ENCODE measurements around the gene PDE8B.

The PDE8B gene

GRCh38 chr5:77360381-77360780 is 149.9 kb downstream of the PDE8B start:
- ChIA-PET POLR2A (no interaction called here), CTCF (no interaction called here)
- Histone ChIP-seq H3K27me3 (replicated peaks in 2 of 5; ENCODE audit: control insufficient read depth in 4 of 5, insufficient read depth in 5 of 5, low read length in 4 of 5) (no peaks in the 10 kb centered on the region), H3K27ac (ENCODE audit: insufficient read depth in 1 of 2, low read depth in 1 of 2, low read length in 2 of 2, poor library complexity in 1 of 2, severe bottlenecking in 2 of 2) (no peak overlapping the region), H3K36me3 (ENCODE audit: control insufficient read depth in 4 of 4, insufficient read depth in 4 of 4, low read length in 3 of 4) (no peaks in the 10 kb centered on the region), H3K9me3 (ENCODE audit: control extremely low read depth in 1 of 5, control insufficient read depth in 4 of 5, insufficient read depth in 2 of 5, low read depth in 1 of 5, low read length in 4 of 5) (no peaks in the 10 kb centered on the region), H3K4me1 (ENCODE audit: control extremely low read depth in 1 of 4, control insufficient read depth in 4 of 4, insufficient read depth in 4 of 4, low read length in 3 of 4) (peaks cover 0 to 3% (median under 1%) of the 10 kb centered on the region in 4 experiments), H3K4me3 (ENCODE audit: control insufficient read depth in 1 of 7, extremely low read depth in 1 of 7, insufficient read depth in 4 of 7, low read depth in 2 of 7, low read length in 6 of 7) (no peak overlapping the region)
- DNase-seq, result no peak

GRCh38 chr5:77360973-77361372 is 150.5 kb downstream of the PDE8B start:
- no CpG with 5 or more reads among the region's 1 CpG for WGBS (ENCODE audit: insufficient coverage)
- Histone ChIP-seq H3K4me3 (ENCODE audit: control insufficient read depth in 1 of 7, extremely low read depth in 1 of 7, insufficient read depth in 4 of 7, low read depth in 2 of 7, low read length in 6 of 7) (no peak overlapping the region), H3K27me3 (replicated peaks in 2 of 5; ENCODE audit: control insufficient read depth in 4 of 5, insufficient read depth in 5 of 5, low read length in 4 of 5) (no peaks in the 10 kb centered on the region), H3K36me3 (ENCODE audit: control insufficient read depth in 4 of 4, insufficient read depth in 4 of 4, low read length in 3 of 4) (no peaks in the 10 kb centered on the region), H3K4me1 (ENCODE audit: control extremely low read depth in 1 of 4, control insufficient read depth in 4 of 4, insufficient read depth in 4 of 4, low read length in 3 of 4) (peaks cover 0 to 3% (median under 1%) of the 10 kb centered on the region in 4 experiments), H3K27ac (ENCODE audit: insufficient read depth in 1 of 2, low read depth in 1 of 2, low read length in 2 of 2, poor library complexity in 1 of 2, severe bottlenecking in 2 of 2) (no peak overlapping the region), H3K9me3 (ENCODE audit: control extremely low read depth in 1 of 5, control insufficient read depth in 4 of 5, insufficient read depth in 2 of 5, low read depth in 1 of 5, low read length in 4 of 5) (no peaks in the 10 kb centered on the region)
- ChIA-PET POLR2A (no interaction called here), CTCF (no interaction called here)
- no peak for DNase-seq

DNA sequence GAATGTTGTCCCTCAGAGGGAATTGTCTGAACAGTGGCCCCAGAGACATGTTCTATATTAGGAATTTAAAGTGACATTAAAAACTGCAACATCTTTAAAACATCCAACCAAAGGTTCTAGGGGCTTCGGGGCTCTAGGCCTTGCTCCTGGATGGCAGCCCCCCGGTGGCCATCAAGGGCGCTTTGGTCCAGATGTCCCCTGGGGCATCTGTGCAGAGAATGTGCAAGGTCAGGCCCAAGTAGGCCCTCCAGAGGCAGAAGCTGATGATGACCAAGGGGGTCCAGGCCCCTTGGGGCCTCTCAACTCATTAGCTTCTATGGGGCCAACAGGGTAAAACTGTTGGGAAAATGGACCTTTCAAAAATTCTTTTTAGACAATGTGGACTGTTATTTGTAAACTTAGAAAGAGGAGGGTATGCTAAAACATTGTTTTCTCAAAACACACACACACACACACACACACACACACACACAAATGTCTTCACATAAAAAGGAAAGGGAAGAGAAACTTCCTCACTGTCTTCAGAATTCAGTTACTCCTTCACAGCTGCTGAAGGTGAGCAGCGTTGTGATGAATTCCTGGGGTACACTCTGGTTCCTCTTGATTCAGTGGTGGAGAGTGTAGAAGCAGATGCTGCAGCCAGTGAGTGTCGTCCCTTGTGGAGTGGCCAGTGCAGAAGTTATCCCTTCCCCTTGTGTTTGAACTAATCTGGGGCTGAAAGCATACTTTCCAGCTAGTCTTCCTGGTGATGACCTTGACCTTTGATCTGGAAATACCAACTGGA is 156.4 kb downstream of the PDE8B start:
- H3K27ac ChIP-seq (ENCODE audit: insufficient read depth in 1 of 2, low read depth in 1 of 2, low read length in 2 of 2, poor library complexity in 1 of 2, severe bottlenecking in 2 of 2), result no peak overlapping the region
- no peaks in the 10 kb centered on the region for H3K27me3 ChIP-seq (replicated peaks in 2 of 5; ENCODE audit: control insufficient read depth in 4 of 5, insufficient read depth in 5 of 5, low read length in 4 of 5)
- whole genome bisulfite sequencing (ENCODE audit: insufficient coverage), result 93% methylated on average over 2 of the region's 5 CpGs
- ChIA-PET CTCF (no interaction called here), POLR2A (no interaction called here)
- H3K9me3 ChIP-seq (ENCODE audit: control extremely low read depth in 1 of 5, control insufficient read depth in 4 of 5, insufficient read depth in 2 of 5, low read depth in 1 of 5, low read length in 4 of 5), result no peaks in the 10 kb centered on the region
- H3K36me3 ChIP-seq (ENCODE audit: control insufficient read depth in 4 of 4, insufficient read depth in 4 of 4, low read length in 3 of 4), result no peaks in the 10 kb centered on the region
- no peaks in the 10 kb centered on the region for H3K4me1 ChIP-seq (ENCODE audit: control extremely low read depth in 1 of 4, control insufficient read depth in 4 of 4, insufficient read depth in 4 of 4, low read length in 3 of 4)
- peak in 2 of 3 donors; percentile 8 to 12 for DNase-seq
- no peak overlapping the region for H3K4me3 ChIP-seq (ENCODE audit: control insufficient read depth in 1 of 7, extremely low read depth in 1 of 7, insufficient read depth in 4 of 7, low read depth in 2 of 7, low read length in 6 of 7)

GRCh38 chr5:77367741-77368140 is 157.3 kb downstream of the PDE8B start:
- ChIA-PET POLR2A (no interaction called here), CTCF (no interaction called here)
- H3K4me1 ChIP-seq (ENCODE audit: control extremely low read depth in 1 of 4, control insufficient read depth in 4 of 4, insufficient read depth in 4 of 4, low read length in 3 of 4), result no peaks in the 10 kb centered on the region
- no peaks in the 10 kb centered on the region for H3K27me3 ChIP-seq (replicated peaks in 2 of 5; ENCODE audit: control insufficient read depth in 4 of 5, insufficient read depth in 5 of 5, low read length in 4 of 5)
- H3K27ac ChIP-seq (ENCODE audit: insufficient read depth in 1 of 2, low read depth in 1 of 2, low read length in 2 of 2, poor library complexity in 1 of 2, severe bottlenecking in 2 of 2), result no peak overlapping the region
- no peak overlapping the region for H3K4me3 ChIP-seq (ENCODE audit: control insufficient read depth in 1 of 7, extremely low read depth in 1 of 7, insufficient read depth in 4 of 7, low read depth in 2 of 7, low read length in 6 of 7)
- no peaks in the 10 kb centered on the region for H3K9me3 ChIP-seq (ENCODE audit: control extremely low read depth in 1 of 5, control insufficient read depth in 4 of 5, insufficient read depth in 2 of 5, low read depth in 1 of 5, low read length in 4 of 5)
- DNase-seq, result no peak
- WGBS (ENCODE audit: insufficient coverage), result 100% methylated on average over 4 of the region's 4 CpGs
- no peaks in the 10 kb centered on the region for H3K36me3 ChIP-seq (ENCODE audit: control insufficient read depth in 4 of 4, insufficient read depth in 4 of 4, low read length in 3 of 4)

DNA sequence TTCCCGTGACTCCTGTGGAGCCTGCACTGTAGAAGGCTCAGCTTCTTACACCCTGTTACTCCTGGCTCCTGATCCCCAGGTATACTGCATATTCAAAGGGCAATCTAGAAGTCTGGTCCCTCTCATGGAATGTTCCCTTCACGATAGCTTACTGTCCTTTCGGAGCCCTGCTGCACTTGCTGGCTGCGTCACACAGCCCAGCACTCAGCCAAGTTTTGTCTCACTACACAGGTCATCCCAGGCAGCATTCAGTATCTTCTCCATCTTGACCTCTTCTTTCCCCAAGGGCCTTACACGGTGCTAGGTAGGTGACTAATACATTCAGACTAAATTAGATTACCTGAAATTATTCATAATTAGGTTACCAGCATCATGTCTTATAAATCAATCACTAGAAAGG is 157.9 kb downstream of the PDE8B start:
- Histone ChIP-seq H3K4me3 (ENCODE audit: control insufficient read depth in 1 of 7, extremely low read depth in 1 of 7, insufficient read depth in 4 of 7, low read depth in 2 of 7, low read length in 6 of 7) (no peak overlapping the region), H3K27ac (ENCODE audit: insufficient read depth in 1 of 2, low read depth in 1 of 2, low read length in 2 of 2, poor library complexity in 1 of 2, severe bottlenecking in 2 of 2) (no peak overlapping the region), H3K27me3 (replicated peaks in 2 of 5; ENCODE audit: control insufficient read depth in 4 of 5, insufficient read depth in 5 of 5, low read length in 4 of 5) (no peaks in the 10 kb centered on the region), H3K4me1 (ENCODE audit: control extremely low read depth in 1 of 4, control insufficient read depth in 4 of 4, insufficient read depth in 4 of 4, low read length in 3 of 4) (no peaks in the 10 kb centered on the region), H3K9me3 (ENCODE audit: control extremely low read depth in 1 of 5, control insufficient read depth in 4 of 5, insufficient read depth in 2 of 5, low read depth in 1 of 5, low read length in 4 of 5) (no peaks in the 10 kb centered on the region), H3K36me3 (ENCODE audit: control insufficient read depth in 4 of 4, insufficient read depth in 4 of 4, low read length in 3 of 4) (no peaks in the 10 kb centered on the region)
- ChIA-PET CTCF (no interaction called here), POLR2A (no interaction called here)
- 98% methylated on average over 5 of the region's 5 CpGs for whole genome bisulfite sequencing (ENCODE audit: insufficient coverage)
- no peak for DNase-seq

DNA sequence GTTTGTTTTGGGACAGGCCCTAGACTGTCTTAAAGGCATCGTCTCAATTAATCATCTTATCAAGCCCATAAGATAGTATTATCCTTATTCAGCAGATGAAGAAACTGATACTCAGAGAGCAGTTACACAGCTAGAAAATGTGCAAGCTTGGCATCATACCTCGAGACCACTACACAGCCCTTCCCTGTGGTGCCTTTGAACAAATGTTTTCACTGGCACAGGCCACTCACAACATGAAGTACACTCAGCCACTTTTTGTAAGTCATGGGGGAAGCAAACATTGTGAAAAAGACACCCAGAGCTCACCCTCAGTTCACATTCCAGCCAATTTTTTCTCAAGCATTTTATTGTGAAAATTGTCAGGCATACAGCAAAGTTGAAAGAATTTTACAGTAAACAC is 159.1 kb downstream of the PDE8B start:
- no peak for DNase-seq
- Histone ChIP-seq H3K4me3 (ENCODE audit: control insufficient read depth in 1 of 7, extremely low read depth in 1 of 7, insufficient read depth in 4 of 7, low read depth in 2 of 7, low read length in 6 of 7) (no peak overlapping the region), H3K36me3 (ENCODE audit: control insufficient read depth in 4 of 4, insufficient read depth in 4 of 4, low read length in 3 of 4) (no peaks in the 10 kb centered on the region), H3K4me1 (ENCODE audit: control extremely low read depth in 1 of 4, control insufficient read depth in 4 of 4, insufficient read depth in 4 of 4, low read length in 3 of 4) (no peaks in the 10 kb centered on the region), H3K27ac (ENCODE audit: insufficient read depth in 1 of 2, low read depth in 1 of 2, low read length in 2 of 2, poor library complexity in 1 of 2, severe bottlenecking in 2 of 2) (no peak overlapping the region), H3K9me3 (ENCODE audit: control extremely low read depth in 1 of 5, control insufficient read depth in 4 of 5, insufficient read depth in 2 of 5, low read depth in 1 of 5, low read length in 4 of 5) (no peaks in the 10 kb centered on the region), H3K27me3 (replicated peaks in 2 of 5; ENCODE audit: control insufficient read depth in 4 of 5, insufficient read depth in 5 of 5, low read length in 4 of 5) (no peaks in the 10 kb centered on the region)
- 100% methylated on average over 1 of the region's 2 CpGs for WGBS (ENCODE audit: insufficient coverage)
- ChIA-PET POLR2A (interaction anchor here (0.6 kb wide), 1 partner anchor 1536 kb away, joined by 3 read pairs; no protein-coding TSS in a partner anchor), CTCF (no interaction called here)

- ChIA-PET POLR2A (no interaction called here), CTCF (no interaction called here)
- 100% methylated on average over 2 of the region's 3 CpGs for WGBS (ENCODE audit: insufficient coverage)
- Histone ChIP-seq H3K9me3 (ENCODE audit: control extremely low read depth in 1 of 5, control insufficient read depth in 4 of 5, insufficient read depth in 2 of 5, low read depth in 1 of 5, low read length in 4 of 5) (no peaks in the 10 kb centered on the region), H3K36me3 (ENCODE audit: control insufficient read depth in 4 of 4, insufficient read depth in 4 of 4, low read length in 3 of 4) (no peaks in the 10 kb centered on the region), H3K27ac (ENCODE audit: insufficient read depth in 1 of 2, low read depth in 1 of 2, low read length in 2 of 2, poor library complexity in 1 of 2, severe bottlenecking in 2 of 2) (no peak overlapping the region), H3K27me3 (replicated peaks in 2 of 5; ENCODE audit: control insufficient read depth in 4 of 5, insufficient read depth in 5 of 5, low read length in 4 of 5) (no peaks in the 10 kb centered on the region), H3K4me3 (ENCODE audit: control insufficient read depth in 1 of 7, extremely low read depth in 1 of 7, insufficient read depth in 4 of 7, low read depth in 2 of 7, low read length in 6 of 7) (no peak overlapping the region), H3K4me1 (ENCODE audit: control extremely low read depth in 1 of 4, control insufficient read depth in 4 of 4, insufficient read depth in 4 of 4, low read length in 3 of 4) (no peaks in the 10 kb centered on the region)
- DNase-seq, result no peak
These were observed 164.2 kb downstream of the PDE8B start for GRCh38 chr5:77374686-77375085.

All from common myeloid progenitor, CD34-positive (primary cell).